Stimulated activated CD8-positive, alpha-beta memory T cell treated with anti-CD3 and anti-CD28 coated beads, Interleukin-12 subunit alpha, Interleukin-12 subunit beta, amount 100 ng/mL, for 24 hours (primary cell): ENCODE results near the gene MFSD12.
"Not testable (repeated sequence)": the region's sequence is repeated elsewhere in the genome, so short reads cannot be mapped to it uniquely, and the experiment has no call there.

Experiments used
- DNase-seq: peaks from one replicate; pipeline ENCODE4 v3.0.0-alpha.2; 2020; ENCODE audit errors: extremely low read depth

MFSD12 gene

DNA sequence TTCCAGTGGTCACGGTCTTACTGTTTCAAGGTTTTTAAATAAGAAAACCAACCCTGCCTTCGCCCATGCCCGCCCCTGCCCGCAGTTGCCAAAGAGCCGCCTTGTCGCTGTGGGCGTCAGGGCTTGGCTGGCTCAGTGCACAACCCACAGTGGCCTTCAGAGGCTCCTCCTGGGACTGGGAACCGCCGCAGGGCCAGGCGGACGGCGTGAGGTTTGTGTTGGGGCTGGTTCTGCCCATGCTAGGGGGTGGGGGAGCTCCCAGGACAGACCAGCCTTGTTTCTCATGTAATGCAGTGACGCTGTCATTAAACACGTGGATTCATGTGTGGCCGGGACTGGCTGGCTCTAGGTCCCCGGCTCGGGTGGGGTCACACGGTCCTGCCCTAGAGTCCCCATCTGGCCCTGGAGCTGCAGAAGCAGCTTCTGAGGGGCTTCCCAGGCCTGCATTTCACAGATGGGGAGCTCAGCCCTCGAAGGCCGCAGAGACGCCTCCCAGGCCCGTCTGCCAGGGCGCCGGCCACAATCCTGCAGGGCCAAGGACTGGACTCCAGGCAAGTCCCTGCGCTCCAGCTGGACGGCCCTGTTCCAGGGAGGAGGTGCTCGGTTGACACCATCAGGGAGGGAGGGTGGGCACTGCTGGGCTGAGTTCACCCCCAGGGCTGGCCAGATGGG is 20.8 kb downstream of the MFSD12 start:
- no peak for DNase-seq

DNA sequence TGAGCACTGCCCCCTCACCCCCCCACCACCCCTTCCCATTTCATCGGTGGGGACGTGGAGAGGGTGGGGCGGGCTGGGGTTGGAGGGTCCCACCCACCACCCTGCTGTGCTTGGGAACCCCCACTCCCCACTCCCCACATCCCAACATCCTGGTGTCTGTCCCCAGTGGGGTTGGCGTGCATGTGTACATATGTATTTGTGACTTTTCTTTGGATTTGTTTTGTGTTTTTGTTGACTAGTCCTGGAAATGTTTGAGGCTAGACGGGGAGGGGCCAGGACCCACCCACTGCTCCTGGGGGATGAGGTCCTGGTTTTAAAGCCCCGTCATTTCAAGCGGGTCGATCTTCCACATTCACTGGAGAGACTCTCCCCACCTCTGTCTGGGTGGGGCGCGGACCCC is 21.4 kb downstream of the MFSD12 start:
- DNase-seq: no peak

DNA sequence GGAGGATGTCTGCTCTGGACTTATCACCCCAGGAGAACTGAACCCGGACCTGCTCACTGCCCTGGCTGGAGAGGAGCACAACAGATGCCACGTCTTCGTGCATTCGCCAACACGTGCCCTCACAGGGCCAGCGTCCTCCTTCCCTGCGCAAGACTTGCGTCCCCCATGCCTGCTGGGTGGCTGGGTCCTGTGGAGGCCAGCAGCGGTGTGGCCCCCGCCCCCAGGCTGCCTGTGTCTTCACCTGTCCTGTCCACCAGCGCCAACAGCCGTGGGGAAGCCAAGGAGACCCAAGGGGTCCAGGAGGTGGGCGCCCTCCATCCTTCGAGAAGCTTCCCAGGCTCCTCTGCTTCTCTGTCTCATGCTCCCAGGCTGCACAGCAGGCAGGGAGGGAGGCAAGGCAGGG is 21.8 kb downstream of the MFSD12 start:
- no peak for DNase-seq

DNA sequence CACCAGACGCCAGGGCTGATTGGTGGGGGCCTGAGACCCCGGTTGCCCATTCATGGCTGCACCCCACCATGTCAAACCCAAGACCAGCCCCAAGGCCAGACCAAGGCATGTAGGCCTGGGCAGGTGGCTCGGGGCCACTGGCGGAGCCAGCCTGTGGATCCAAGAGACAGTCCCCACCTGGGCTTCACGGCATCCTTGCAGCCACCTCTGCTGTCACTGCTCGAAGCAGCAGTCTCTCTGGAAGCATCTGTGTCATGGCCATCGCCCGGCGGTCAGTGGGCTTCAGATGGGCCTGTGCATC is 22.2 kb downstream of the MFSD12 start:
- DNase-seq: no peak

DNA sequence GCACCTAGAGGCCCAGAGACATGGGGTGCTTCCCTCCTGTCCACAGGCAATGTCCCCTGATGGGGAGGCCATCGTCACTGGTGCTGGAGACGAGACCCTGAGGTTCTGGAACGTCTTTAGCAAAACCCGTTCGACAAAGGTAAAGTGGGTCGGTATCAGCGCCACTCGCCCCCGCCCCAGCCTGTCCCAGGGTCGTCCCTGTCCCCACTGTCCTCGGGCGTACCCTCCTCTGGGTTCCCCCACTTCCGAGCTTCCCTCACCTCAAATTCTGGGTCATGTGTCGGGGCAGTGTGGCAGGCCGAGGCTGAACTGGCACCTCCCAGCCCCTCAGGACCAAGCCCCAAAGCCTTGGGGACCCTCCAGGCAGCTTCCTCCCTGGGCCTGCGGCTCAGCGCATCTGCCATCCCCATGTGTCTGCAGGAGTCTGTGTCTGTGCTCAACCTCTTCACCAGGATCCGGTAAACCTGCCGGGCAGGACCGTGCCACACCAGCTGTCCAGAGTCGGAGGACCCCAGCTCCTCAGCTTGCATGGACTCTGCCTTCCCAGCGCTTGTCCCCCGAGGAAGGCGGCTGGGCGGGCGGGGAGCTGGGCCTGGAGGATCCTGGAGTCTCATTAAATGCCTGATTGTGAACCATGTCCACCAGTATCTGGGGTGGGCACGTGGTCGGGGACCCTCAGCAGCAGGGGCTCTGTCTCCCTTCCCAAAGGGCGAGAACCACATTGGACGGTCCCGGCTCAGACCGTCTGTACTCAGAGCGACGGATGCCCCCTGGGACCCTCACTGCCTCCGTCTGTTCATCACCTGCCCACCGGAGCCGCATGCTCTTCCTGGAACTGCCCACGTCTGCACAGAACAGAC is 22.8 kb downstream of the MFSD12 start:
- no peak for DNase-seq

DNA sequence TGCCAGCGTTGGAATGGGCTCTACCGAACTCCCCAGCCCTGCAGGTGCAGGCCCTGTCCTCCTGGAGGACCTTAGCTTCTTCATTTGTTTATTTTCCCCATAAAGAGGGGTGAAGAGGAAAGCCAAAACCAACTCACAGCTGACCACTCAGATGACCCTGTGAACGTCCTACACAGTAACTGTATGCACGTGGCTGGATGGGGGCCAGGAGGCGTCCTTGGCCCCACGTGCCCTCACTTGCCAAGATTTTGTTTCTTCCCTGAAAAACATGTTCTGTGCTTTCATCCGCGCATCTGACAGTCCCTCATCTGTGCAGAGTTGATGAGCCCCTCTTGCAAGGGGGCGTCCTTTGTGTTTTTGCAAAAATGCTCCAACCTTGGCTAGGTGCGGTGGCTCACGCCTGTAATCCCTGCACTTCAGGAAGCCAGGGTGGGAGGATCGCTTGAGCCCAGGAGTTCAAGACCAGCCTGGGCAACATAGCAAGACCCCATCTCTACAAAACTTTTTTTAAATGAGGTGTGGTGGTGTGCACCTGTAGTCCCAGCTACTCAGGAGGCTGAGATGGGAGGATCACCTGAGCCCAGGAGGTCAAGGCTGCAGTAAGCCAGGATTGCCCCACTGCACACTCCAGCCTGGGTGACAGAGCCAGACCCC is 23.7 kb downstream of the MFSD12 start:
- DNase-seq: no peak

DNA sequence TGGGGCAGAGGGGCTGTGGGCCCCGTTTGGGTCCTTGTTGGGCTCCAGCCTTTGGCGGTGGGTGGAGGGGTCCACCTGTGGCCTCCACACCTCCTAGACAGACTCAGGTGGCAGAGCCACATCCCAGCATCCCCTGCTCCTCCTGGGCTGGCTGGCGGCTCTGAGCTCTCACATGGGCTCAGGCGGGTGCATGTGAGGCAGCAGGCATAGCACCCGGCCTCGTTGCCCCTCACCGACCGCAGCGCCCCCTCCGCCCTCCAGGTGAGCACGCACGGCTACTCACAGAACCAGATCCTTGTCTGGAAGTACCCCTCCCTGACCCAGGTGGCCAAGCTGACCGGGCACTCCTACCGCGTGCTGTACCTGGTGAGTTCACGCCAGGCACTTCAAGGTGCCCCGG is 24.4 kb downstream of the MFSD12 start:
- no peak for DNase-seq

DNA sequence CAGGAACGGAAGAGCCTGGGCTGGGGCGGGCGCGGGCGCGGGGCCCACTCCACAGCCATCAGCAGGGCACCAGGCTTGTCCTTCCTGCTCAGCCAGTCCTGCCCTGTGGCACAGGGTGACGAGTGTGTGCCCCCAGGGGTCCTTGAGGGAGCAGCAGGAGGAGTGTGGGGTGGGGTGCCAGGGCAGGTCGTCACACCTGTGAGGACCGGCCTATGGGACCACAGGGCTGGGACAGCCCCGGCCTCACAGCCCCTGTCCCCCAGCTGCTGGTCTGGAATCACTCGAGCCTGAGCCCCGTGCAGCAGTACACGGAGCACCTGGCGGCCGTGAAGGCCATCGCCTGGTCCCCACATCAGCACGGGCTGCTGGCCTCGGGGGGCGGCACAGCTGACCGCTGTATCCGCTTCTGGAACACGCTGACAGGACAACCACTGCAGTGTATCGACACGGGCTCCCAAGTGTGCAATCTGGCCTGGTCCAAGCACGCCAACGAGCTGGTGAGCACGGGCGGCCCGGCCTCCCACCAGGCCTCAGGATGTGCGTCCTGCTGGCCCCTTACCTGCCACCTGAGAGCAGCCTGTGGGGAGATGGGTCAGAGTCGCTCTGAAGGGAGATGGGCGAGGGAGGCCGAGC is 25.1 kb downstream of the MFSD12 start:
- DNase-seq: no peak

DNA sequence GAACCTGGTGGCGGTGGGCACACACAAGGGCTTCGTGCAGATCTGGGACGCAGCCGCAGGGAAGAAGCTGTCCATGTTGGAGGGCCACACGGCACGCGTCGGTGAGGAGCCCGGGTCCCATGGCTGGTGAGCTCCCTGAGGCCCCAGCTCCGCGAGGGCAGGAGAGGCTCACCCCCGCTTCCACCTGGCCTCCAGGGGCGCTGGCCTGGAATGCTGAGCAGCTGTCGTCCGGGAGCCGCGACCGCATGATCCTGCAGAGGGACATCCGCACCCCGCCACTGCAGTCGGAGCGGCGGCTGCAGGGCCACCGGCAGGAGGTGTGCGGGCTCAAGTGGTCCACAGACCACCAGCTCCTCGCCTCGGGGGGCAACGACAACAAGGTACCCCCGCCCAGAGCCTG is 25.7 kb downstream of the MFSD12 start:
- DNase-seq: no peak

DNA sequence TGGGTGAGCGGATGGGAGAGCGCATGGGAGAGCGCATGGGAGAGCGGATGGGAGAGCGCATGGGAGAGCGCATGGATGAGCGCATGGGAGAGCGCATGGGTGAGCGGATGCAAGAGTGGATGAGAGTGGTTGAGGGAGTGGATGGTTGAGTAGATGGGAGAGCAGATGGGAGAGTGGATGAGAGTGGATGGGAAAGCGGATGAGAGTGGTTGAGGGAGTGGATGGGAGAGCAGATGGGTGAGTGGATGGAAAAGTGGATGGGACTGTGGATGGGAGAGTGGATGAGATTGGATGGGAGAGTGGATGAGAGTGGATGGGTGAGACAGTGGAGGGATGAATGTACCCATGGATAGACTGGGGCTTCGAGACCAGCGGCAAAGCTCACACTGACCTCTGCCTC is 27.0 kb downstream of the MFSD12 start:
- no peak for DNase-seq

DNA sequence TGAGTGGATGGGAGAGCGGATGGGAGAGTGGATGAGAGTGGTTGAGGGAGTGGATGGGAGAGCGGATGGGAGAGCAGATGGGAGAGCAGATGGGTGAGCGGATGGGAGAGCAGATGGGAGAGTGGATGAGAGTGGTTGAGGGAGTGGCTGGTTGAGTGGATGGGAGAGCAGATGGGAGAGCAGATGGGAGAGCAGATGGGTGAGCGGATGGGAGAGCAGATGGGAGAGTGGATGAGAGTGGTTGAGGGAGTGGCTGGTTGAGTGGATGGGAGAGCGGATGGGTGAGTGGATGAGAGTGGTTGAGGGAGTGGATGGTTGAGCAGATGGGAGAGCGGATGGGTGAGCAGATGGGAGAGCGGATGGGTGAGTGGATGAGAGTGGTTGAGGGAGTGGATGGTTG is 28.1 kb downstream of the MFSD12 start:
- DNase-seq: not testable (repeated sequence)

DNA sequence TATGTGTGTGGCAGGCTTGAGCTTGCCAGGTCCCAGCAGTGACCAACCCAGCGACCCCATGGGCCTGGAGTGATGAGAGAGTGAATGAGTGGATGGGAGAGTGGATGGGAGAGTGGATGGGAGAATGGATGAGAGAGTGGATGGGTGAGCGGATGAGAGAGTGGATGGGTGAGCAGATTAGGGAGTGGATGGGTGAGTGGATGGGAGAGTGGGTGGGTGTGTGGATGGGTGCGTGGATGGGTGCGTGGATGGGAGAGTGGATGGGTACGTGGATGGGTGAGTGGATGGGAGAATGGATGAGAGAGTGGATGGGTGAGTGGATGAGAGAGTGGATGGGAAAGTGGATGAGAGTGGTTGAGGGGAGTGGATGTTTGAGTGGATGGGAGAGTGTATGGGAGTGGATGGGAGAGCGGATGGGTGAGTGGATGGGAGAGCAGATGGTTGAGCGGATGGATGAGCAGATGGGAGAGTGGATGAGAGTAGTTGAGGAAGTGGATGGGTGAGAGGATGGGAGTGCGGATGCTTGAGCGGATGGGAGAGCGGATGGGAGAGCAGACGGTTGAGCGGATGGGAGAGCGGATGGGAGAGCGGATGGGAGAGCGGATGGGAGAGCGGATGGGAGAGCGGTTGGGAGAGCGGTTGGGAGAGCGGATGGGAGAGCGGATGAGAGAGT is 28.7 kb downstream of the MFSD12 start:
- no peak for DNase-seq

DNA sequence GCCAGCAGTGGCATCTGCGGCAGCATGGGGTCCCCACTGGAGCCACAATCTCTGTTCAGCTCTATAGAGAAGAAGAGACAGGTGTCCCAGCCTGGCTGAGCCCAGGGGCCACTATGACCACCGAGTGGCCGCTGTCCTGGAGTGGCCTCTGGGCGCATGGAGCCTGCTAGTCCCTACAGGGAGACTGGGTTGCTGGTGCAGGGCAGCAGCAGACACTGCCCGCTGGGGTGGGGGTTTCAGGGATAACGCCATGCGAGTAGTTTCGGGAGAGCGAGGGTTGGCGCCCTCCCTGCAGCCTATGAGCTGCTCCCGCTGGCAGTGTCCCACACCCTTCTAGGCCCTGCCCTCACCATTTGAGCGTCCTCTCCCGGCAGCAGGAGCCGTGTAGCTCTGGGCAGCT is 29.3 kb downstream of the MFSD12 start:
- no peak for DNase-seq

DNA sequence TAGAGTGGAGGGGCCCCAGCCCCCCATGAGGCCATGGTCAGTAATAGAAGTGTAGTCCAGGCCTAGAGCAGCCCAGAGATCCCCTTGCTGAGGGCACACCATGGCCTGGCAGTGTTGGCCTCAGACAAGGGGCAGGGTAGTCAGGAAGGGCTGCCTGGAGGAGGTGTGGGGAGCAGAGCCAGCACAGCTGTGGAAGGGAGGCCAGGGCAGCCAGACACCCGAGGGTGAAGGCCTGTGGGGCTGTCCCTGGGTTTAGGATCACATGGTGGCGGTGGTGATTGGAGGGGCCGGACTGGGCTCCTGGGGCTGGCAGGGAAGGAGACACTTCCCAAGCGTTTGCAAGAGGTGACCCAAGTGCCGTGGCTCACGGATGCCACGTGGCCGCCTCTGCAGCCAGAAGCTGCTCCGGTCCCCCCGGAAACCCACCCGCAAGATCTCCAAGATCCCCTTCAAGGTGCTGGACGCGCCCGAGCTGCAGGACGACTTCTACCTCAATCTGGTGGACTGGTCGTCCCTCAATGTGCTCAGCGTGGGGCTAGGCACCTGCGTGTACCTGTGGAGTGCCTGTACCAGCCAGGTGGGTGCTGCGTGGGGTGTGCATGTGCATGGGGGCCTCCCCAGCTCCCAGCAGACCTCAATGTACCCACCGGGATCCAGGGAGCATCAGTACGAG is 30.0 kb downstream of the MFSD12 start:
- DNase-seq: no peak

DNA sequence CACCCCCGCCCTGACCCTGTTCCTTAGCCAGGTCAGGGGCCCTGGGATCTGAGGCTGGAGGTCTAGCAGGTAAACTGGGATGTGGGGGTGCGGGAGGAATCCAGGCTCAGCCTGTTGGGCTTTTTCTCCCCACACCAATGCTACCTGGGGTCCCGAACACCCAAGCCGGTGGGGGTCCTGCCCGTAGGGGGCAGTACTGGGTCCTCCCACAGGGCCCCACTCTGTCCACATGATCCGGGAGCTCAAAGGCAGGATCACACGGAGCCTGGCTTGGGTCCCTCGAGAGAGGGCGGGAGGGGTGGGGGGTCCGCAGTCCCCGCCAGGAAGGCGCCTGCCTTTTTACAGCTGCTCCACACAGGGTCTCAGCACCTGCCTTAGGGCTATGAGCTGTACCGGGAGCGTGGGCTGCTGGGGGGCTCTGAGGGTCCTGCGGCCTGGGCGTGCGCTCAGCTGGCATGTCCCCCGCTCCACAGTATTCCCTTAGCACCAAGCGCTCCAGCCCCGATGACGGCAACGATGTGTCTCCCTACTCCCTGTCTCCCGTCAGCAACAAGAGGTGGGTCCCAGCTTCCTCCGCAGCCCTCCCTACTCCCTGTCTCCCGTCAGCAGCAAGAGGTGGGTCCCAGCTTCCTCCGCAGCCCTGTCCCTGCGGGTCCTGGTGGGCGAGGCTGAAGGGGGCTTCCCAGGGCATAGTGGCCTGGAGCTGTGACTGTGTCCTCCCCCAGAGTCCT is 30.7 kb downstream of the MFSD12 start:
- no peak for DNase-seq

DNA sequence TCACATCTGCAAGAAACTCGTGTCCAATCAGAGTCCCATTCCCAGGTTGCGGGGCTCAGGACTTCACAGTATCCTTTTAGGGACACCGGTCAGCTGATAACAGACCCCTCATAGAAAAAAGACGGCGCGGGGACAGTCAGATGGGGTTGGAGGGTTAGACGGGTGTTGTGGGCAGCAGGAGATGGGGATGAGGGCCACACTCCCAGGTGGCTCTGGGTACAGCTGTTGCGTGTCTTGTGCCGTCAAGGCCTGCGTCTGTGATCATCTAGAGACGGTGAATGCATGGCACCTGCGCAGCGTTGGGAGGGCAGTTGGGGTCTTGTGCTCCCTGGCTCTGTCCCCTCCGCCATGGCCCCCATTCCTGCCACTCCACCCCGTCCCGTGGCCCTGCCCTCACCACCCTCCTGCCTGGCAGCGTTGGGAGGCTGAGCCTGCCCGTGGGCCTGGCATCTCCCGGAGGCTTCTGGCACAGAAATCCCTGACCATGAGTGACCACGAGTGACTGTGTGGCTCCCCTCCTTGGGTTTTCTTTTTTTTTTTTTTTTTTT is 32.4 kb downstream of the MFSD12 start:
- DNase-seq: no peak

DNA sequence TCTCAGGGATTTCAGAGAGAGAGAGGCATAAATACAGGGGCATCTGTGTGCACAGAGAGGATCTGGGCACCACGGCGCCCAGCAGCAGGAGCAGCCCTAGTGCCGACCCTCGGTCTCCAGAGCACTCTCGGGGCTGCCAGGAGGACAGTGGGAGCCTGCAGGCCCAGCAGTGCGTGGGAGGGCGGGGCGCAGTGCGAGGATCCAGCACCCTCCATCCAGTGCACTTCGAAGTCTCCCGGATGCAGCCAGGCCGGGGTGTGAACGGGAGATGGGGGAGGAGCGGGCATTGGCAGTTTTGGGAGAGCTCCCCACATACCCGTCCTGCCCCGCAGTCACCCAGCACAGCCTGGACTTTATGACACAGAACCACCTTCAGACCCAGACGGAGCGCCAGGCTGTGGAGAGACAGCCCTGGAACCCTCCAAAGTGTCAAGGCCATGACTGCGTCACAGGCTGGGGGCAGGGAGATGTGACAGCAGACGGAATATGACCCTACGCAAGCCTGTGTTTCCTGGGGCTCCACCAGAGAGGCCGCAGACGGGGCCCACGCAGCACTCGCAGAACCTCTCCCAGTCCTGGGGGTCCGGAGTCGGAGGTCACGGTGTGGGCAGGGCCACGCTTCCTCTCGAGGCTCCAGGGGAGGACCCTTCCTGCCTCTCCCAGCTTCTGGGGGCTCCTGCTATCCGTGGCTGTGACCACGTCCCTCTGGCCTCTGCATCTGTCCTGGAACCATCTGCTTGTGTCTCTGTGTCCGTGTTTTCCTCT is 33.1 kb downstream of the MFSD12 start:
- no peak for DNase-seq

DNA sequence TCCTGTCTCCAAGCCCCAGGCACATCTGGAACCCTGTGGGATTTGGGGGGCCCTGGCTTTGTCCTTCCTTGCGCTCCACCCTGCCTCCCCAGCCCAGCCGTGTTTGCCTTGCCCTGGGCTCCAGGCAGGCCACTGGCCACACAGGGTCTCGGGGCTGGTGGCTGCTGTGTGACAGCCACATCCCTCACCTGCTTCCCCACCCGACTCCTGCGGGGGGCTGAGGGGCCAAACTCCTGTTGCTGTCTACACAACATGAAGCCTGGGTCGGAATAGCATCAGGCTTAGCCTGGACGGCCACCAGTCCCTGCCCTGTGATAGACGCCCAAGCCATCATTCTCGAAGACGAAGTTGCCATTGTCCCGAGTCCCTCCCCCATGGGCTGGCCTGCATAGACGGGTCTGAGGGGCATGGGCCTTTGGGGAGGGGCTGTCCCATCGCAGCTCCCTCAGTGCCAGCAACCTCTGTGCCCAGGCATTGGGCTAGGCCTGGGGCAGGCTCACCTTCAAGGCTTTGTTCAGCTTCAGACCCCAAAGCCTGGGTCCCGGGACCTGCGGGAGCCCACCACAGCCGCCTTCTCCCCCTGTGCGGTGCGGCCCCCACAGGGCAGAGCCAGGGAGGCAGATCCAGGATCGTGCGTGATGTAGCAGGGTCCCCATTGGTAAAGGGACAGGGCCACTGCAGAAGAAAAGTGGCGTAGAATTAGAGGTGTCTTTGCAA is 33.9 kb downstream of the MFSD12 start:
- DNase-seq: no peak
